ENCODE data around the gene GRIA1.

GRIA1 gene

GRCh38 chr5:153753645-153754432, 263.4 kb downstream of the GRIA1 start:
- no peak overlapping the region for H3K4me3 Mint-ChIP-seq
- no peaks in the 10 kb centered on the region for H3K27me3 Mint-ChIP-seq (ENCODE audit: low read depth)
- H3K27ac Mint-ChIP-seq = no peak overlapping the region
- no peaks in the 10 kb centered on the region for H3K36me3 Mint-ChIP-seq (ENCODE audit: low read depth)
- H3K9me3 Mint-ChIP-seq = no peaks in the 10 kb centered on the region
- H3K4me1 Mint-ChIP-seq (ENCODE audit: low read depth) = no peaks in the 10 kb centered on the region

DNA sequence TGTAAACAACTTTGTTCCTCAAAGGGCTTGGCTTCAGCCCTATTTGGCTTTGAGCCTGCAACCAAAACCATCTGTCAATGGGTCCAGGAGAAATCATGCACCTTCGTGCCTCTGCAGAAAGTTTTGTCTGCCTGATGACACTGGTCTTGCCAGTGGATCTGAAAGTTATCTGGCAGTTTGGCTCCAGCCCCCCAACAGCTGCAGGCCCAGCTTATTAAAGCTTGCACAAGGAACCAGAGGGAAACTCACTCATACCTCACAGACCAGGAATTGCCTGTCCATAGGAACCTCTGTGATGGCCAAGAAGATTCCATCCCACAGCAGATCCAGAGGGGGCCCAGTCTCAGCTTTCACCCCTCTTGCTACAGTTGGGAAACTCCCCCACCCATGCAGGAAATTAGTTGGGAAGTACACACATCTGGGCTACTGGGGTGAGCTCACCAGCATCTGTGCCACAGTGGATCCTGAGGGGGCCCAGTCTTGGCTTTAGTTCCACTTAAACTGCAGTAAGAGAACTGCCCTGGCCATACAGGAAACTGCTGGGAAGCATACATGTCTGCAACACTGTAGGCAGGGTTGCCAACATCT, 265.5 kb downstream of the GRIA1 start:
- H3K4me3 Mint-ChIP-seq = no peak overlapping the region
- no peaks in the 10 kb centered on the region for H3K36me3 Mint-ChIP-seq (ENCODE audit: low read depth)
- no peak overlapping the region for H3K27ac Mint-ChIP-seq
- no peaks in the 10 kb centered on the region for H3K27me3 Mint-ChIP-seq (ENCODE audit: low read depth)
- H3K4me1 Mint-ChIP-seq (ENCODE audit: low read depth) = no peaks in the 10 kb centered on the region
- no peaks in the 10 kb centered on the region for H3K9me3 Mint-ChIP-seq

DNA sequence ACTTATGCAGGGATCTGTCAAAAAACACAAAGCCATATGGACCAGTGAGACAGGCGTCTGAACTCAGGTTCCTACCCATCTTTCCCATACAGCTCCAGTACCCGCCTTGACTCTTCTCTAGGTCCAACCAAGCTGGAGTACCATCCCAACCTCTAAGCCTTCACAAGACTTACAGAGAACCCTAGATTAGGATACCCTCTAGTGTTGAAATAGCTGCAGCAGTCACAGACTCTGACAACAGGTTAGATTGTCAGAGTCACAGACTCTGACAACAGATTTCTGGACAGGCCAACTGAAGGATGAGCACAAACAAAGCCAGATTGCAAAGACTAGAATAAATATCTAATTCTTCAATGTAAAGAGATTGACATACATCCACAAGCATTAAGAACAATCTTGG, 266.1 kb downstream of the GRIA1 start:
- Mint-ChIP-seq H3K4me3 (no peak overlapping the region), H3K36me3 (ENCODE audit: low read depth) (no peaks in the 10 kb centered on the region), H3K9me3 (no peaks in the 10 kb centered on the region), H3K27ac (no peak overlapping the region), H3K27me3 (ENCODE audit: low read depth) (no peaks in the 10 kb centered on the region), H3K4me1 (ENCODE audit: low read depth) (no peaks in the 10 kb centered on the region)

DNA sequence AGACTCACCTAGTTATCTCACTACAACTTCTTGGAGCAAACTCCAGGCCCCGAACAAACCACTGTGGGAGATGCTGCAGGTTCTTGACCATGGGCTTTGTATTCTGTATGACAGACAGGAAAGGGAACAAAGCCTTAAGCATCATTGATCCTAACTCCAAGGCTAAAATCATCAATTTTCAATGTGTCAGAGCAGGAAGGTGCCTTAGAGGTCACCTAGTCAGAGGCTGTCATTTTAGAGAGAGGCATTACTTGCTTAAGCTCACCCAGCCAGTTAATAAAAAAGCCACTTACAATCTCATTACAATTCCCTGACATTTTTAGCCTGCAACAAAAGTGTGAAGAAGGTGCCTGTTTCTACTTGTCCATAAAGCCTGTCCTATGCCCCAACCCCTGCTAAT, 275.5 kb downstream of the GRIA1 start:
- H3K36me3 Mint-ChIP-seq (ENCODE audit: low read depth) = no peaks in the 10 kb centered on the region
- H3K4me3 Mint-ChIP-seq = no peak overlapping the region
- H3K4me1 Mint-ChIP-seq (ENCODE audit: low read depth) = no peaks in the 10 kb centered on the region
- no peaks in the 10 kb centered on the region for H3K9me3 Mint-ChIP-seq
- no peak overlapping the region for H3K27ac Mint-ChIP-seq
- no peaks in the 10 kb centered on the region for H3K27me3 Mint-ChIP-seq (ENCODE audit: low read depth)

- Mint-ChIP-seq H3K36me3 (ENCODE audit: low read depth) (no peaks in the 10 kb centered on the region), H3K9me3 (no peaks in the 10 kb centered on the region), H3K27me3 (ENCODE audit: low read depth) (no peaks in the 10 kb centered on the region), H3K4me1 (ENCODE audit: low read depth) (no peaks in the 10 kb centered on the region), H3K27ac (no peak overlapping the region), H3K4me3 (no peak overlapping the region)
These were observed 277.0 kb downstream of the GRIA1 start for GRCh38 chr5:153767221-153768188.

GRCh38 chr5:153770066-153770465, 279.6 kb downstream of the GRIA1 start:
- no peaks in the 10 kb centered on the region for H3K36me3 Mint-ChIP-seq (ENCODE audit: low read depth)
- H3K27me3 Mint-ChIP-seq (ENCODE audit: low read depth) = no peaks in the 10 kb centered on the region
- H3K4me1 Mint-ChIP-seq (ENCODE audit: low read depth) = no peaks in the 10 kb centered on the region
- no peak overlapping the region for H3K4me3 Mint-ChIP-seq
- no peak overlapping the region for H3K27ac Mint-ChIP-seq
- no peaks in the 10 kb centered on the region for H3K9me3 Mint-ChIP-seq

- H3K4me1 Mint-ChIP-seq (ENCODE audit: low read depth) = no peaks in the 10 kb centered on the region
- H3K4me3 Mint-ChIP-seq = no peak overlapping the region
- no peaks in the 10 kb centered on the region for H3K36me3 Mint-ChIP-seq (ENCODE audit: low read depth)
- H3K9me3 Mint-ChIP-seq = no peaks in the 10 kb centered on the region
- peaks cover 4% of the 10 kb centered on the region for H3K27me3 Mint-ChIP-seq (ENCODE audit: low read depth)
- no peak overlapping the region for H3K27ac Mint-ChIP-seq
These were observed 284.2 kb downstream of the GRIA1 start for GRCh38 chr5:153774686-153775085.

GRCh38 chr5:153775923-153776322, 285.5 kb downstream of the GRIA1 start:
- Mint-ChIP-seq H3K4me3 (no peak overlapping the region), H3K9me3 (no peaks in the 10 kb centered on the region), H3K36me3 (ENCODE audit: low read depth) (no peaks in the 10 kb centered on the region), H3K27me3 (ENCODE audit: low read depth) (peaks cover 4% of the 10 kb centered on the region), H3K4me1 (ENCODE audit: low read depth) (no peaks in the 10 kb centered on the region), H3K27ac (no peak overlapping the region)

DNA sequence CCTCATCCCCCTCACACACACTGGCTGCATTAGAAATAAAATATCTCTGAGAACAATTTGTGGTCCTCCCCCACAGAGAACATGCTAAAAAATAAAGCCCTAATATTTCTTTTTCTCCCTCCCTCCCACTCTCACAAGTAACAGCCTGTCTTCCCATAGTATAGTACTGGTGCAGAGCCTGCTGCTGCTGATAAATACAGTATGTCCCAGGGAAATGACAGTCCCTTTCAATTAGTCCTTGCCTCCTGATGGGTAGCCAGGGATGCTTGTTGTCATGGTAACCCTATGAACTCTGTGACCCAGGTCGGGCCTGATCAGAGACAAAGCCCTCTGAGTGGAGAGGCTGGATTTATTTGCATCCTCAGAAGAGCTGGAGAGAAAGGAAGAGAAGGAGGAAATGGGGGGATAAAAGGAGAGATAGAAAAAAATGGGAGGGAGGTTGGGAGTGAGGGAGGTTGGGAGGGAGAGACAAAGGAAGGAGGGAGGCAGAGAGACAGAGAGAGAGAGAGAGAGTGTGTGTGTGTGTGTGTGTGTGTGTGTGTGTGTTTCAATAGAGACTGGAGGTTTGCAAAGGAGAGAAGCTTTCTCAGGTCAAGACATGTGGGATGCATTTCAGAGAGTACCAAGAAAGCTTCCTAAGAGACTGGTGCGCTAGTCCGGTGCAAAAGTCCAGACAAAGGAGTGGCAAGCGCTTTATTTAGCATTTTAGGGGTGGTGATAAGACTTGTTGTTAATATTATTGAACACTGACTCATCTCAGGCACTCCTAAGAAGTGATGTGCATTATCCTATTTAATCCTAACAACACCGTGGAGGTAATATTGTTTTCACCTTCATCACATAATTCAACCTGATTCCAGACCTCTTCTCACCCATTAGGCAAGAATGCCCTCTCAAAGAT, 287.5 kb downstream of the GRIA1 start:
- H3K27ac Mint-ChIP-seq = no peak overlapping the region
- H3K27me3 Mint-ChIP-seq (ENCODE audit: low read depth) = peaks cover 4% of the 10 kb centered on the region
- H3K36me3 Mint-ChIP-seq (ENCODE audit: low read depth) = no peaks in the 10 kb centered on the region
- H3K9me3 Mint-ChIP-seq = no peaks in the 10 kb centered on the region
- H3K4me1 Mint-ChIP-seq (ENCODE audit: low read depth) = no peaks in the 10 kb centered on the region
- no peak overlapping the region for H3K4me3 Mint-ChIP-seq

DNA sequence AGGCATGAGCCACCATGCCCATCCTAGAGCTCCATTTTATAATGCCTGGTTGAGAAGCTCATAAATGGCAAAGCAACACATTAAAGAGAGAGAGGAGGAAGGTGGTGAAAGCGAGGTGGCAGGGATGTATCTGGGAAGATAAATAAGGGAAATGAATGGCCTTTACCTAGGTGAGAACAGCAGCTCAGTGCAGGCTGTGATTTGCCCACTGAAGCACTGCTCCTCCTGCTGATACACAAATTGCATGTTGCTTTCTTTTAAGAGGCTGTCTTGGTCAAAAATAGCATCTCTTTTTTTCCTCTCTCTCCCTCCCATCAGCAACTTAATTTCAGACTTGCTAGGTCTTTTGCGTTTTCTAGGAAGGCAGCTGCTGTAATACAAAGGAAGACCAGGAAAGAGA, 289.4 kb downstream of the GRIA1 start:
- Mint-ChIP-seq H3K36me3 (ENCODE audit: low read depth) (no peaks in the 10 kb centered on the region), H3K27me3 (ENCODE audit: low read depth) (peaks cover 4% of the 10 kb centered on the region), H3K27ac (no peak overlapping the region), H3K4me3 (no peak overlapping the region), H3K4me1 (ENCODE audit: low read depth) (no peaks in the 10 kb centered on the region), H3K9me3 (no peaks in the 10 kb centered on the region)

DNA sequence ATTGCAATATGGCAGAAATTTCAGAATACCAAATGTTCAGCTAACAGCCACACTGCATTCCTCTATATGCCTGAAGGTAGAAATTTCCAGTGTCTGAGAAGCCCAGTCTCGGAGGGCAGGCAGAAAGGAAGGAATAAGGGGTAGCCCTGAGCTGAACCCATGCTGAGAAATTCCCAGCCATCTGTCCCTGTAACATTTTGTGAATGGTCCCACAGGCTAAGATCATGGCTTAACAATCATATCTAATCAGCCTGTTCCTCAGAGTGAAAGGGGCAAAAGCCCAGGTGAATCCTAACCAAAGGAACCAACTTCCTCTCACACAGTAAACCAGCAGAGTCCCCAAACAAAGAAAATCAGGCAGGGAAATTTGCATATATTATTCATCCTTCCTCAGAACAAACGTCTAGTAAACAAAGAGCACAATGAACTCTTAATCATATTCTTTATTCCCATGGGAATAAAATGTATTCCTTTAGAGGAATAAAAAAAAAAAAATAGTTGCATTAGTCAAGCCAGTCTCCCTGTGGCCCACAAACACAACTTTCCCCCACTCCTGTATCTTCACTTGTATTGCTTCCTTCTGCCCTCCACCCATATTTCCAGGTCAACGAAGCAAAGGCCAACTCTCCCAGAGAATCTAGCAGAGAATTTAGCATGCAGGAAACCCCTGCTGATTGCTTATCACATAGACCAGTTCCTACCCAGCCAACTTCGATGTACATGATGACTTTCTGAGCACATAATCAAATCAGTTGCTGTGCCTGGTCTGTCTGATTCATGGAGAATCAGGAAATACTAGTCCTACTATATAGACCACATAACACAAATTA, 290.6 kb downstream of the GRIA1 start:
- H3K27me3 Mint-ChIP-seq (ENCODE audit: low read depth) = no peaks in the 10 kb centered on the region
- H3K4me1 Mint-ChIP-seq (ENCODE audit: low read depth) = no peaks in the 10 kb centered on the region
- H3K9me3 Mint-ChIP-seq = no peaks in the 10 kb centered on the region
- no peak overlapping the region for H3K27ac Mint-ChIP-seq
- no peak overlapping the region for H3K4me3 Mint-ChIP-seq
- H3K36me3 Mint-ChIP-seq (ENCODE audit: low read depth) = no peaks in the 10 kb centered on the region

- H3K9me3 Mint-ChIP-seq = no peaks in the 10 kb centered on the region
These were observed 292.3 kb downstream of the GRIA1 start for GRCh38 chr5:153782589-153783361.

GRCh38 chr5:153783362-153783658, 292.8 kb downstream of the GRIA1 start:
- no peaks in the 10 kb centered on the region for H3K9me3 Mint-ChIP-seq
- no peaks in the 10 kb centered on the region for H3K36me3 Mint-ChIP-seq (ENCODE audit: low read depth)
- H3K4me1 Mint-ChIP-seq (ENCODE audit: low read depth) = no peaks in the 10 kb centered on the region
- H3K27me3 Mint-ChIP-seq (ENCODE audit: low read depth) = no peaks in the 10 kb centered on the region
- no peak overlapping the region for H3K27ac Mint-ChIP-seq
- no peak overlapping the region for H3K4me3 Mint-ChIP-seq

More at GRCh38 chr5:153782589-153783361, 292.3 kb downstream of the GRIA1 start:
- Mint-ChIP-seq H3K27ac (no peak overlapping the region), H3K27me3 (ENCODE audit: low read depth) (no peaks in the 10 kb centered on the region), H3K4me3 (no peak overlapping the region), H3K4me1 (ENCODE audit: low read depth) (no peaks in the 10 kb centered on the region), H3K36me3 (ENCODE audit: low read depth) (no peaks in the 10 kb centered on the region)

Measured in T-helper 1 cell treated with Interleukin-12 subunit alpha and Interleukin-12 subunit beta and Interleukin-4 antibody, amounts not matched to agents 30 μg/mL and 1 μg/mL, for 36 hours (primary cell).